Uterus (tissue), 2 donors: ENCODE measurements around the gene TMEM11.

Experiments used
- POLR2A ChIP-seq, 2 donors: fragments of 450-650 bp; IDR thresholded peaks; one replicate each; pipeline ENCODE4 v1.6.1; 2016; ENCODE audit warnings: antibody characterized with exemption in 2 of 2, mild to moderate bottlenecking in 1 of 2, moderate library complexity in 1 of 2
- TF ChIP-seq, protein P1 (sequence below), 4 experiments: fragments of 200-600 bp in 2 of 4; fragments of 450-650 bp in 2 of 4; sonication (generic) in 2 of 4; IDR thresholded peaks; one replicate each; pipeline ENCODE4 v1.5.1; 2016 to 2019; ENCODE audit warnings: antibody characterized with exemption in 4 of 4, mild to moderate bottlenecking in 2 of 4, moderate library complexity in 1 of 4

DNA sequence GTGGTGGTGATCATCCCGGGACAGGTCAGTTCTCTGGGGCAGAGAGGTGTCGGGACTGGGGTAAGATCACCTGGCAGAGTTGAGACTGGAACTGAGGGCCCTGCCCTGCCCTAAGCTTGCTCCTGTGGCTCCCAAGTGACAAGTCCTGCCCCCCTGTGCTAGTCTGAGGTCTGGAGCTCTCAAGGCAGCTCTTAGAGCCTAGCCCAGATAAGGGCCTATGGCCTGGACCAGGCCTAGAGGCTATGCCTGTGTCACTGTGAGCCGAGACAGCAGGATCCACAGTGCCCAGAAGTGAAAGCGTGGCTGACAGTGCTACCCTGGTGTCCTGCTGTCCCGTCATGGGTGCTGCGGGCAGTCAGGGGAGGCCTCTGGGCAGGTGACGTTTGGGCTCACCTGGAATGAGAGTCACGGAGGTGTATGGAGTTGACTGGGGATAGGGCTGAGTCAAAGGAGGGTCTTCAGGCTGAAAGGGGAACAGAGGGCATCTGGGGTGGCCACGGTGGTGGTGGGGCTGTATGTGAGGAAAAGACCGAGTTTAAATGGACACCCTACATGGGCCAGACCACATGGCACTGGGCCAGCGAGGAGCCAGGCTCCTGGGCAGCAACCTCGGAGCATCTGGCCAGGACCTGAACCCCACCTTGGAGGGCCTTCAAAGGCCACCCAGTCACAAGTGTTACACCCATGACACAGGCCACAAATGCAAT, 33.7 kb upstream of the TMEM11 start:
- TF ChIP-seq, protein P1, sequence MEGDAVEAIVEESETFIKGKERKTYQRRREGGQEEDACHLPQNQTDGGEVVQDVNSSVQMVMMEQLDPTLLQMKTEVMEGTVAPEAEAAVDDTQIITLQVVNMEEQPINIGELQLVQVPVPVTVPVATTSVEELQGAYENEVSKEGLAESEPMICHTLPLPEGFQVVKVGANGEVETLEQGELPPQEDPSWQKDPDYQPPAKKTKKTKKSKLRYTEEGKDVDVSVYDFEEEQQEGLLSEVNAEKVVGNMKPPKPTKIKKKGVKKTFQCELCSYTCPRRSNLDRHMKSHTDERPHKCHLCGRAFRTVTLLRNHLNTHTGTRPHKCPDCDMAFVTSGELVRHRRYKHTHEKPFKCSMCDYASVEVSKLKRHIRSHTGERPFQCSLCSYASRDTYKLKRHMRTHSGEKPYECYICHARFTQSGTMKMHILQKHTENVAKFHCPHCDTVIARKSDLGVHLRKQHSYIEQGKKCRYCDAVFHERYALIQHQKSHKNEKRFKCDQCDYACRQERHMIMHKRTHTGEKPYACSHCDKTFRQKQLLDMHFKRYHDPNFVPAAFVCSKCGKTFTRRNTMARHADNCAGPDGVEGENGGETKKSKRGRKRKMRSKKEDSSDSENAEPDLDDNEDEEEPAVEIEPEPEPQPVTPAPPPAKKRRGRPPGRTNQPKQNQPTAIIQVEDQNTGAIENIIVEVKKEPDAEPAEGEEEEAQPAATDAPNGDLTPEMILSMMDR (IDR thresholded peaks at IDR 0.05) = no peak
- no peak for TF ChIP-seq POLR2A (IDR thresholded peaks at IDR 0.05)
